CD4-positive, alpha-beta T cell treated with Interleukin-17A for 4 hours (primary cell): ENCODE data around the gene EPYC.

Experiments
- DNase-seq: peaks from one replicate; pipeline ENCODE4 v3.0.0-alpha.2; 2020; ENCODE audit warnings: mixed read lengths

The EPYC gene

GRCh38 chr12:91004872-91005271, at the start of gene EPYC:
Gene EPYC (minus strand): TSS chr12:91004972. CDS start chr12:91002565, 2,407 bp downstream.
- DNase-seq = no peak

GRCh38 chr12:91053951-91054715, 49.4 kb upstream of the EPYC start:
- no peak for DNase-seq

- DNase-seq = no peak
Measured at GRCh38 chr12:91052026-91052425, 47.3 kb upstream of the EPYC start.

- DNase-seq = no peak
Measured at GRCh38 chr12:91044586-91044985, 39.8 kb upstream of the EPYC start.

GRCh38 chr12:91043408-91043807, 38.6 kb upstream of the EPYC start:
- DNase-seq = no peak

- no peak for DNase-seq
Measured at GRCh38 chr12:91040096-91040755, 35.5 kb upstream of the EPYC start.

GRCh38 chr12:91037276-91037675, 32.5 kb upstream of the EPYC start:
- DNase-seq = no peak

- DNase-seq = no peak
Measured at GRCh38 chr12:91033251-91033650, 28.5 kb upstream of the EPYC start.

GRCh38 chr12:91023326-91024004, 18.7 kb upstream of the EPYC start:
- no peak for DNase-seq

- no peak for DNase-seq
Measured at GRCh38 chr12:91021076-91021475, 16.3 kb upstream of the EPYC start.

- DNase-seq = no peak
Measured at GRCh38 chr12:91019455-91019854, 14.7 kb upstream of the EPYC start.

- DNase-seq = no peak
Measured at GRCh38 chr12:91017511-91018263, 12.9 kb upstream of the EPYC start.

- DNase-seq = no peak
Measured at GRCh38 chr12:91017043-91017442, 12.3 kb upstream of the EPYC start.

- no peak for DNase-seq
Measured at GRCh38 chr12:91009319-91009950, 4.7 kb upstream of the EPYC start.

- DNase-seq = no peak
Measured at GRCh38 chr12:91007531-91008290, 2.9 kb upstream of the EPYC start.

- DNase-seq = no peak
Measured at GRCh38 chr12:91003737-91004136, 1.0 kb downstream of the EPYC start.

- no peak for DNase-seq
Measured at GRCh38 chr12:91001306-91001705, 3.5 kb downstream of the EPYC start.

GRCh38 chr12:90999966-91000365, 4.8 kb downstream of the EPYC start:
- DNase-seq = no peak

GRCh38 chr12:90999527-90999926, 5.2 kb downstream of the EPYC start:
- DNase-seq = no peak

- no peak for DNase-seq
Measured at GRCh38 chr12:90995010-90995409, 9.8 kb downstream of the EPYC start.

GRCh38 chr12:90991952-90992465, 12.8 kb downstream of the EPYC start:
- DNase-seq = no peak

- no peak for DNase-seq
Measured at GRCh38 chr12:90990611-90991010, 14.2 kb downstream of the EPYC start.
